ENCODE results near the gene SLC50A1. TPM values are rescaled to one million over a fixed set of nuclear protein-coding genes. Genes with fewer than 3 reads are reported as not detected.

The SLC50A1 gene
- total and polyA plus RNA-seq, 9 of the 15 experiments (the other 6 are each of a cell fraction or from before 2014, with no cell fraction given): 46.5 to 132 (median 91.9) TPM

DNA sequence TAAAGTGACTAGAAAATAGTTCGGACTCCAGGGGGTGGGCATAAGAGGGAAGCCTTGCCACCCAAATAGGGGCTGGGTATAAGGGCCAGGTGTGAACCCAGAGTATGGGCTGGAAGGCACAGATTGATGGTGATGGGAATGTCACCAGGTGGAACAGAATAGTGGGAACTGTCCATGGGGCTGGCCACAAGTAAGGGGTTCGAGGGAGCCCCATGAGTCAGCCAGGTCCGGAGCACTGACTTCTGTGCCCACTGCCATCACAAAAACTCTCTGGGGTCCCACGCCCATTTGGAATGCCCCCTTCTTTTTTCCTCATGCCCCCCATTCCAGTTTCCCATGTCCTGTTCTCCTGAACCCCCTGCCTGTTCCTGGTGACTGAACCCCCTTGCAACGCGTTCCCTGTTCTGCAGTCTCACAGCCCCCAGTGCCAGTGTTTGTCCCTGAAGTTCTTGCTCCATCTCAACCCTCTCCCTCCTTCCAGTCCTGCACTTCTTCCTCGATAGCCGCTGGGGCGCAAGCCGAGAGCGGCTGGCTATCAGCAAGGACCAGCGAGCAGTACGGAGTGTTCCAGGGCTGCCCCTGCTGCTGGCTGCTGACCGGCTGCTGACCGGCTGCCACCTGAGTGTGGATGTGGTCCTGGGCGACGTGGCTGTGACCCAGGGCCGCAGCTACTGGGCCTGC lies 45.9 kb downstream of the SLC50A1 start:
- CTCF ChIA-PET (ENCODE audit: low intra/inter-chr PET ratio): no interaction called here

More for the DNA sequence above, 45.9 kb downstream of the SLC50A1 start:
- Histone ChIP-seq H3K27ac (ENCODE audit: extremely low read depth, low read depth, low read length) (no peak overlapping the region), H2AFZ (ENCODE audit: low read depth, low read length) (no peak overlapping the region), H3K4me1 (replicated peaks in 1 of 2; ENCODE audit: control insufficient read depth in 2 of 2, insufficient read depth in 2 of 2, low read length in 2 of 2) (peaks cover 9 to 58% of the 10 kb centered on the region in 2 experiments), H3K9me3 (replicated peaks; ENCODE audit: control insufficient read depth, insufficient read depth, low read depth, low read length) (no peaks in the 10 kb centered on the region), H3K79me2 (ENCODE audit: control insufficient read depth, insufficient read depth, low read length) (no peaks in the 10 kb centered on the region), H4K20me1 (replicated peaks; ENCODE audit: control insufficient read depth, insufficient read depth, low read length) (no peaks in the 10 kb centered on the region), H3K9me1 (ENCODE audit: control insufficient read depth, insufficient read depth, low read length) (no peaks in the 10 kb centered on the region), H3K4me3 (no peak overlapping the region), H3K27me3 (ENCODE audit: control insufficient read depth in 2 of 2, insufficient read depth in 2 of 2, low read length in 2 of 2) (no peaks in the 10 kb centered on the region), H3K4me2 (ENCODE audit: insufficient read depth, low read length) (no peak overlapping the region), H3K36me3 (ENCODE audit: control insufficient read depth, insufficient read depth, low read length) (no peaks in the 10 kb centered on the region), H3K9ac (ENCODE audit: insufficient read depth in 1 of 2, low read depth in 2 of 2, low read length in 2 of 2) (peak overlapping the region in 1 of 2 experiments; percentile 73; a peak in 2 of 4 replicates)
- no TSS peak for BruUV-seq (replicated peaks)
- in situ Hi-C loops (cut with MboI) (no loop called here), intact Hi-C loops (cut with micrococcal nuclease) (no loop called here)
- FAIRE-seq: no peak
- no peak for ATAC-seq
- DNase-seq (ENCODE audit: extremely low read depth in 1 of 4, low spot score in 3 of 4): no peak
- POLR2A ChIA-PET: interaction anchor here (1.4 kb wide), 1 partner anchor 11 kb away, joined by 3 read pairs; no protein-coding TSS in a partner anchor
- TF ChIP-seq, protein P1, sequence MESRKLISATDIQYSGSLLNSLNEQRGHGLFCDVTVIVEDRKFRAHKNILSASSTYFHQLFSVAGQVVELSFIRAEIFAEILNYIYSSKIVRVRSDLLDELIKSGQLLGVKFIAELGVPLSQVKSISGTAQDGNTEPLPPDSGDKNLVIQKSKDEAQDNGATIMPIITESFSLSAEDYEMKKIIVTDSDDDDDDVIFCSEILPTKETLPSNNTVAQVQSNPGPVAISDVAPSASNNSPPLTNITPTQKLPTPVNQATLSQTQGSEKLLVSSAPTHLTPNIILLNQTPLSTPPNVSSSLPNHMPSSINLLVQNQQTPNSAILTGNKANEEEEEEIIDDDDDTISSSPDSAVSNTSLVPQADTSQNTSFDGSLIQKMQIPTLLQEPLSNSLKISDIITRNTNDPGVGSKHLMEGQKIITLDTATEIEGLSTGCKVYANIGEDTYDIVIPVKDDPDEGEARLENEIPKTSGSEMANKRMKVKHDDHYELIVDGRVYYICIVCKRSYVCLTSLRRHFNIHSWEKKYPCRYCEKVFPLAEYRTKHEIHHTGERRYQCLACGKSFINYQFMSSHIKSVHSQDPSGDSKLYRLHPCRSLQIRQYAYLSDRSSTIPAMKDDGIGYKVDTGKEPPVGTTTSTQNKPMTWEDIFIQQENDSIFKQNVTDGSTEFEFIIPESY (CRISPR knock-in tag; IDR thresholded peaks at IDR 0.05): peak; percentile 41; the same call in 1 of the 2 replicates
- TF ChIP-seq ATF1 (CRISPR knock-in tag; IDR thresholded peaks at IDR 0.05): no peak
- TF ChIP-seq ATF1 (tag; IDR thresholded peaks at IDR 0.05): no peak
- 36% methylated on average over 18 of the region's 18 CpGs for WGBS (ENCODE audit: insufficient coverage, low coverage, missing lambda C conversion rate)

All from K562 (cell line).